Neural cell (in vitro differentiated cells): ENCODE results near the gene C11orf54. TPM values are rescaled to one million over a fixed set of nuclear protein-coding genes. Genes with fewer than 3 reads are reported as not detected.

Experiments
- H2AFZ ChIP-seq: fragments of 200-600, 300-800 bp; sonication (generic), shearing (Covaris generic); 2 replicates; pipeline ENCODE4 v1.6.0; 2014; ENCODE audit warnings: low read depth, mild to moderate bottlenecking, antibody characterized with exemption, low read length, moderate library complexity
- H3F3A ChIP-seq: fragments of 200-600 bp; shearing (Covaris generic); 2 replicates; pipeline ENCODE4 v1.6.1; 2016; ENCODE audit warnings: mild to moderate bottlenecking, moderate library complexity, mixed read lengths, antibody characterized with exemption, low read length; ENCODE audit not compliant: insufficient read depth, poor library complexity, severe bottlenecking
- H3K27ac ChIP-seq: fragments of 200-600, 300-800 bp; sonication (generic), shearing (Covaris generic); 2 replicates; pipeline ENCODE4 v1.5.1; 2014; ENCODE audit warnings: mild to moderate bottlenecking, low read length, moderate library complexity
- H3K27me3 ChIP-seq: fragments of 300-800, 200-600 bp; sonication (generic), shearing (Covaris generic); 2 replicates; pipeline ENCODE4 v1.6.0; 2014; ENCODE audit warnings: mild to moderate bottlenecking, low read depth, low read length, moderate library complexity; ENCODE audit not compliant: insufficient read depth
- H3K36me3 ChIP-seq: fragments of 300-800, 200-600 bp; sonication (generic), shearing (Covaris generic); 2 replicates; pipeline ENCODE4 v1.5.1; 2014; ENCODE audit warnings: mild to moderate bottlenecking, antibody characterized with exemption, low read length, moderate library complexity; ENCODE audit not compliant: insufficient read depth
- H3K4me2 ChIP-seq: fragments of 300-800, 200-600 bp; sonication (generic), shearing (Covaris generic); 2 replicates; pipeline ENCODE4 v1.6.0; 2014; ENCODE audit warnings: mild to moderate bottlenecking, low read length
- H3K4me3 ChIP-seq: fragments of 300-800, 200-600 bp; sonication (generic), shearing (Covaris generic); 2 replicates; pipeline ENCODE4 v1.5.1; 2014; ENCODE audit warnings: mild to moderate bottlenecking, low read length, moderate library complexity
- H3K79me2 ChIP-seq: fragments of 200-600 bp; shearing (Covaris generic); replicated peaks from 2 replicates; pipeline ENCODE4 v1.6.0; 2014; ENCODE audit warnings: mild to moderate bottlenecking, low read length, moderate library complexity; ENCODE audit not compliant: insufficient read depth
- H3K9ac ChIP-seq: fragments of 300-800, 200-600 bp; sonication (generic), shearing (Covaris generic); 2 replicates; pipeline ENCODE4 v1.6.1; 2016; ENCODE audit warnings: mild to moderate bottlenecking, low read length, mixed read lengths
- H3K9me2 ChIP-seq: fragments of 200-600 bp; shearing (Covaris generic); 2 replicates; pipeline ENCODE4 v1.6.1; 2016; ENCODE audit warnings: mild to moderate bottlenecking, low read length, mixed read lengths; ENCODE audit not compliant: insufficient read depth
- H3K9me3 ChIP-seq: fragments of 200-600, 300-800 bp; sonication (generic), shearing (Covaris generic); 2 replicates; pipeline ENCODE4 v1.6.1; 2016; ENCODE audit warnings: mild to moderate bottlenecking, mixed run types, low read length, moderate library complexity, mixed read lengths
- H4K20me1 ChIP-seq: fragments of 200-600 bp; shearing (Covaris generic); 2 replicates; pipeline ENCODE4 v1.6.1; 2016; ENCODE audit warnings: mild to moderate bottlenecking, mixed run types; ENCODE audit not compliant: insufficient read depth
- EP300 ChIP-seq: fragments of 450-650 bp; conservative IDR thresholded peaks from 2 replicates; pipeline ENCODE4 v1.6.1; 2014; ENCODE audit warnings: antibody characterized with exemption, mild to moderate bottlenecking, moderate library complexity; ENCODE audit not compliant: poor library complexity, severe bottlenecking
- EZH2 ChIP-seq: fragments of 200-600, 300-800 bp; shearing (Covaris generic), sonication (generic); IDR thresholded peaks from 2 replicates; pipeline ENCODE4 v1.6.1; 2014; ENCODE audit warnings: antibody characterized with exemption, low read length, borderline replicate concordance, mild to moderate bottlenecking; ENCODE audit not compliant: insufficient read depth, poor library complexity, severe bottlenecking
- MXI1 ChIP-seq: fragments of 450-650 bp; conservative IDR thresholded peaks from 2 replicates; pipeline ENCODE4 v1.6.1; 2014; ENCODE audit warnings: antibody characterized with exemption, mild to moderate bottlenecking; ENCODE audit not compliant: poor library complexity, severe bottlenecking
- POLR2AphosphoS5 ChIP-seq: IDR thresholded peaks from 2 replicates; pipeline ENCODE4 v1.6.1; 2012
- RAD21 ChIP-seq: fragments of 450-650 bp; conservative IDR thresholded peaks from 2 replicates; pipeline ENCODE4 v1.6.1; 2014; ENCODE audit warnings: antibody characterized with exemption, mild to moderate bottlenecking, moderate library complexity
- SMC3 ChIP-seq: fragments of 450-650 bp; conservative IDR thresholded peaks from 2 replicates; pipeline ENCODE4 v1.6.1; 2014; ENCODE audit warnings: antibody characterized with exemption, mild to moderate bottlenecking, moderate library complexity; ENCODE audit not compliant: poor library complexity
- TAF1 ChIP-seq: IDR thresholded peaks from 2 replicates; pipeline ENCODE4 v1.6.1; 2012; ENCODE audit warnings: low read depth
- polyA plus RNA-seq: library from polyadenylated mRNA; depleted of rRNA; stranded (reverse); fragments of >200 nt; gene quantifications from 2 replicates; pipeline ENCODE4 v1.2.3, GENCODE V29; 2014
- TF ChIP-seq, protein P1 (sequence below): fragments of 450-650 bp; IDR thresholded peaks from 2 replicates; pipeline ENCODE4 v1.5.1; 2014; ENCODE audit warnings: antibody characterized with exemption, mild to moderate bottlenecking, moderate library complexity; ENCODE audit not compliant: poor library complexity, severe bottlenecking
- TF ChIP-seq, protein P2 (sequence below): IDR thresholded peaks from 2 replicates; pipeline ENCODE4 v1.6.1; 2012; ENCODE audit warnings: borderline replicate concordance

C11orf54 gene
- polyA plus RNA-seq, 1 donor from 2014 or later: 35.0 TPM

GRCh38 chr11:93784145-93784934, 42.9 kb downstream of the C11orf54 start, which contains the start of gene MED17:
TSS of gene MED17 (plus strand) at chr11:93784282. CDS start at chr11:93784514, 232 bp downstream.
- Histone ChIP-seq H3K4me2 (peak within 1 kb of the TSS; percentile 98), H3K9me3 (no peaks in the 10 kb centered on the region), H3K27me3 (no peaks in the 10 kb centered on the region), H3K27ac (peak within 1 kb of the TSS; percentile 97), H3K9me2 (no peaks in the 10 kb centered on the region), H2AFZ (peak within 1 kb of the TSS; percentile 97), H3K79me2 (peaks cover 54% of the 10 kb centered on the region), H3K36me3 (no peaks in the 10 kb centered on the region), H3K9ac (peak within 1 kb of the TSS; percentile 99), H4K20me1 (peaks cover 19% of the 10 kb centered on the region), H3F3A (peaks cover 4% of the 10 kb centered on the region), H3K4me3 (peak within 1 kb of the TSS; percentile 74)
- TF ChIP-seq SMC3: no peak
- TF ChIP-seq RAD21: peak; percentile 9
- TF ChIP-seq MXI1: peak; percentile 84
- TF ChIP-seq, protein P1, sequence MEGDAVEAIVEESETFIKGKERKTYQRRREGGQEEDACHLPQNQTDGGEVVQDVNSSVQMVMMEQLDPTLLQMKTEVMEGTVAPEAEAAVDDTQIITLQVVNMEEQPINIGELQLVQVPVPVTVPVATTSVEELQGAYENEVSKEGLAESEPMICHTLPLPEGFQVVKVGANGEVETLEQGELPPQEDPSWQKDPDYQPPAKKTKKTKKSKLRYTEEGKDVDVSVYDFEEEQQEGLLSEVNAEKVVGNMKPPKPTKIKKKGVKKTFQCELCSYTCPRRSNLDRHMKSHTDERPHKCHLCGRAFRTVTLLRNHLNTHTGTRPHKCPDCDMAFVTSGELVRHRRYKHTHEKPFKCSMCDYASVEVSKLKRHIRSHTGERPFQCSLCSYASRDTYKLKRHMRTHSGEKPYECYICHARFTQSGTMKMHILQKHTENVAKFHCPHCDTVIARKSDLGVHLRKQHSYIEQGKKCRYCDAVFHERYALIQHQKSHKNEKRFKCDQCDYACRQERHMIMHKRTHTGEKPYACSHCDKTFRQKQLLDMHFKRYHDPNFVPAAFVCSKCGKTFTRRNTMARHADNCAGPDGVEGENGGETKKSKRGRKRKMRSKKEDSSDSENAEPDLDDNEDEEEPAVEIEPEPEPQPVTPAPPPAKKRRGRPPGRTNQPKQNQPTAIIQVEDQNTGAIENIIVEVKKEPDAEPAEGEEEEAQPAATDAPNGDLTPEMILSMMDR: peak; percentile 58
- TF ChIP-seq EZH2: no peak
- TF ChIP-seq TAF1: peak; percentile 73
- TF ChIP-seq, protein P2, sequence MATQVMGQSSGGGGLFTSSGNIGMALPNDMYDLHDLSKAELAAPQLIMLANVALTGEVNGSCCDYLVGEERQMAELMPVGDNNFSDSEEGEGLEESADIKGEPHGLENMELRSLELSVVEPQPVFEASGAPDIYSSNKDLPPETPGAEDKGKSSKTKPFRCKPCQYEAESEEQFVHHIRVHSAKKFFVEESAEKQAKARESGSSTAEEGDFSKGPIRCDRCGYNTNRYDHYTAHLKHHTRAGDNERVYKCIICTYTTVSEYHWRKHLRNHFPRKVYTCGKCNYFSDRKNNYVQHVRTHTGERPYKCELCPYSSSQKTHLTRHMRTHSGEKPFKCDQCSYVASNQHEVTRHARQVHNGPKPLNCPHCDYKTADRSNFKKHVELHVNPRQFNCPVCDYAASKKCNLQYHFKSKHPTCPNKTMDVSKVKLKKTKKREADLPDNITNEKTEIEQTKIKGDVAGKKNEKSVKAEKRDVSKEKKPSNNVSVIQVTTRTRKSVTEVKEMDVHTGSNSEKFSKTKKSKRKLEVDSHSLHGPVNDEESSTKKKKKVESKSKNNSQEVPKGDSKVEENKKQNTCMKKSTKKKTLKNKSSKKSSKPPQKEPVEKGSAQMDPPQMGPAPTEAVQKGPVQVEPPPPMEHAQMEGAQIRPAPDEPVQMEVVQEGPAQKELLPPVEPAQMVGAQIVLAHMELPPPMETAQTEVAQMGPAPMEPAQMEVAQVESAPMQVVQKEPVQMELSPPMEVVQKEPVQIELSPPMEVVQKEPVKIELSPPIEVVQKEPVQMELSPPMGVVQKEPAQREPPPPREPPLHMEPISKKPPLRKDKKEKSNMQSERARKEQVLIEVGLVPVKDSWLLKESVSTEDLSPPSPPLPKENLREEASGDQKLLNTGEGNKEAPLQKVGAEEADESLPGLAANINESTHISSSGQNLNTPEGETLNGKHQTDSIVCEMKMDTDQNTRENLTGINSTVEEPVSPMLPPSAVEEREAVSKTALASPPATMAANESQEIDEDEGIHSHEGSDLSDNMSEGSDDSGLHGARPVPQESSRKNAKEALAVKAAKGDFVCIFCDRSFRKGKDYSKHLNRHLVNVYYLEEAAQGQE: peak; percentile 94
- no peak for TF ChIP-seq EP300
- TF ChIP-seq POLR2AphosphoS5: peak; percentile 99

DNA sequence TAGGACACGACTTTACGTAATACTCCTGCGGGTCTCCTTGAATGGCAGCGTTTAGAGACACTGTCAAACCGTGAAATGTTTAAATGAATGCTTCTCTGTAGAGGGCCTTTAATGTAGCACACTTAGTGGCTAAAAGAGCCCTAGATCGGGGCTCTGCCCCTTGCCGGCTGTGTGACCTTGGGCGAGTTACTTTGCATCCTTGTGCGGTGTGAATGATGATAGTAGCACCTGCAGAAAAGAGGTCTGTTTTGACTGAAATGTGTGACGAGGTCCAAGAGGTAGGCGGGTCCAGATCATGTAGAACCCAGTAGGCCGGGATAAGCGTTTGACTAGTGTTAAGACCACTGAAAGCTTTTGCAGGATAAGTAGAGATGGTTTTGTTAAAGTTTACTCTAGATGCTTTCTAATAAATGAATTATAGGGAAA, 43.5 kb downstream of the C11orf54 start:
- peak overlapping the region; percentile 74 for H3K4me3 ChIP-seq
- peak overlapping the region; percentile 97 for H2AFZ ChIP-seq
- H3K27ac ChIP-seq: peak overlapping the region; percentile 97
- peaks cover 21% of the 10 kb centered on the region for H4K20me1 ChIP-seq
- no peaks in the 10 kb centered on the region for H3K36me3 ChIP-seq
- peaks cover 4% of the 10 kb centered on the region for H3F3A ChIP-seq
- peak overlapping the region; percentile 98 for H3K4me2 ChIP-seq
- H3K27me3 ChIP-seq: no peaks in the 10 kb centered on the region
- peak overlapping the region; percentile 99 for H3K9ac ChIP-seq
- peaks cover 60% of the 10 kb centered on the region for H3K79me2 ChIP-seq
- H3K9me2 ChIP-seq: no peaks in the 10 kb centered on the region
- no peaks in the 10 kb centered on the region for H3K9me3 ChIP-seq
- TF ChIP-seq, protein P2: no peak
- TF ChIP-seq, protein P1: no peak
- TF ChIP-seq RAD21: no peak
- no peak for TF ChIP-seq SMC3
- TF ChIP-seq EZH2: no peak
- no peak for TF ChIP-seq EP300
- no peak for TF ChIP-seq MXI1
- TF ChIP-seq TAF1: no peak
- TF ChIP-seq POLR2AphosphoS5: no peak
